GM15510 (cell line): ENCODE measurements around the gene ISL1.

Experiments used
- POLR2A ChIP-seq: IDR thresholded peaks from 3 replicates; pipeline ENCODE4 v1.6.1; 2011; ENCODE audit warnings: borderline replicate concordance; ENCODE audit not compliant: insufficient read length; ENCODE audit errors: extremely low read depth

ISL1 gene

GRCh38 chr5:51383131-51384121 is at the start of gene ISL1:
ISL1 (plus strand) TSS chr5:51383448; CDS start chr5:51383672, 224 bp downstream.
- no peak for TF ChIP-seq POLR2A

- no peak for TF ChIP-seq POLR2A
Measured at GRCh38 chr5:51336878-51337277, 46.4 kb upstream of the ISL1 start.

GRCh38 chr5:51345106-51345505 is 38.1 kb upstream of the ISL1 start:
- no peak for TF ChIP-seq POLR2A

- TF ChIP-seq POLR2A: no peak
Measured at GRCh38 chr5:51347157-51347556, 36.1 kb upstream of the ISL1 start.

- TF ChIP-seq POLR2A: no peak
Measured at GRCh38 chr5:51347704-51348103, 35.5 kb upstream of the ISL1 start.

- TF ChIP-seq POLR2A: no peak
Measured at GRCh38 chr5:51371052-51371451, 12.2 kb upstream of the ISL1 start.

- no peak for TF ChIP-seq POLR2A
Measured at GRCh38 chr5:51373880-51374523, 9.2 kb upstream of the ISL1 start.

GRCh38 chr5:51375084-51375483 is 8.2 kb upstream of the ISL1 start:
- no peak for TF ChIP-seq POLR2A

- TF ChIP-seq POLR2A: no peak
Measured at GRCh38 chr5:51376509-51376908, 6.7 kb upstream of the ISL1 start.

- TF ChIP-seq POLR2A: no peak
Measured at GRCh38 chr5:51377151-51378060, 5.8 kb upstream of the ISL1 start.

GRCh38 chr5:51378061-51378409 is 5.2 kb upstream of the ISL1 start:
- no peak for TF ChIP-seq POLR2A

- no peak for TF ChIP-seq POLR2A
Measured at GRCh38 chr5:51378448-51379330, 4.6 kb upstream of the ISL1 start.

- no peak for TF ChIP-seq POLR2A
Measured at GRCh38 chr5:51379331-51379700, 3.9 kb upstream of the ISL1 start.
